AG08395 (cell line): ENCODE results near the gene RERE.
"Not testable (repeated sequence)": the region's sequence is repeated elsewhere in the genome, so short reads cannot be mapped to it uniquely, and the experiment has no call there.

Experiments used
- DNase-seq: peaks from one replicate; pipeline ENCODE4 v3.0.0; 2012; ENCODE audit warnings: mixed read lengths, low spot score

RERE gene

GRCh38 chr1:8716238-8716637 lies 101.2 kb downstream of the RERE start:
- no peak for DNase-seq

GRCh38 chr1:8714173-8714572 lies 103.3 kb downstream of the RERE start:
- DNase-seq = no peak

- peak; percentile 66 for DNase-seq
Observed at GRCh38 chr1:8712413-8713231, 104.8 kb downstream of the RERE start.

GRCh38 chr1:8711873-8712412 lies 105.5 kb downstream of the RERE start:
- no peak for DNase-seq

GRCh38 chr1:8711151-8711550 lies 106.3 kb downstream of the RERE start:
- DNase-seq = no peak

GRCh38 chr1:8708259-8708658 lies 109.2 kb downstream of the RERE start:
- no peak for DNase-seq

- DNase-seq = no peak
Observed at GRCh38 chr1:8706995-8707396, 110.4 kb downstream of the RERE start.

GRCh38 chr1:8706291-8706690 lies 111.1 kb downstream of the RERE start:
- DNase-seq = no peak

GRCh38 chr1:8704866-8705506 lies 112.5 kb downstream of the RERE start:
- DNase-seq = no peak

GRCh38 chr1:8702850-8703810 lies 114.3 kb downstream of the RERE start:
- peak; percentile 91 for DNase-seq

- DNase-seq = no peak
Observed at GRCh38 chr1:8702472-8702849, 115.0 kb downstream of the RERE start.

GRCh38 chr1:8701794-8702471 lies 115.5 kb downstream of the RERE start:
- DNase-seq = no peak

GRCh38 chr1:8699679-8700078 lies 117.8 kb downstream of the RERE start:
- no peak for DNase-seq

- no peak for DNase-seq
Observed at GRCh38 chr1:8698937-8699447, 118.4 kb downstream of the RERE start.

- no peak for DNase-seq
Observed at GRCh38 chr1:8698012-8698630, 119.3 kb downstream of the RERE start.

- not testable (repeated sequence) for DNase-seq
Observed at GRCh38 chr1:8695442-8695841, 122.0 kb downstream of the RERE start.

- DNase-seq = no peak
Observed at GRCh38 chr1:8693107-8693506, 124.3 kb downstream of the RERE start.

- no peak for DNase-seq
Observed at GRCh38 chr1:8691662-8692061, 125.8 kb downstream of the RERE start.

- DNase-seq = no peak
Observed at GRCh38 chr1:8690253-8690525, 127.3 kb downstream of the RERE start.

- no peak for DNase-seq
Observed at GRCh38 chr1:8689431-8690252, 127.8 kb downstream of the RERE start.
